ENCODE measurements around the gene SNX3. TPM values are rescaled to one million over a fixed set of nuclear protein-coding genes. Genes with fewer than 3 reads are reported as not detected.

Gene SNX3
- total RNA-seq, 3 donors from 2014 or later = 144 to 212 (median 151) TPM

DNA sequence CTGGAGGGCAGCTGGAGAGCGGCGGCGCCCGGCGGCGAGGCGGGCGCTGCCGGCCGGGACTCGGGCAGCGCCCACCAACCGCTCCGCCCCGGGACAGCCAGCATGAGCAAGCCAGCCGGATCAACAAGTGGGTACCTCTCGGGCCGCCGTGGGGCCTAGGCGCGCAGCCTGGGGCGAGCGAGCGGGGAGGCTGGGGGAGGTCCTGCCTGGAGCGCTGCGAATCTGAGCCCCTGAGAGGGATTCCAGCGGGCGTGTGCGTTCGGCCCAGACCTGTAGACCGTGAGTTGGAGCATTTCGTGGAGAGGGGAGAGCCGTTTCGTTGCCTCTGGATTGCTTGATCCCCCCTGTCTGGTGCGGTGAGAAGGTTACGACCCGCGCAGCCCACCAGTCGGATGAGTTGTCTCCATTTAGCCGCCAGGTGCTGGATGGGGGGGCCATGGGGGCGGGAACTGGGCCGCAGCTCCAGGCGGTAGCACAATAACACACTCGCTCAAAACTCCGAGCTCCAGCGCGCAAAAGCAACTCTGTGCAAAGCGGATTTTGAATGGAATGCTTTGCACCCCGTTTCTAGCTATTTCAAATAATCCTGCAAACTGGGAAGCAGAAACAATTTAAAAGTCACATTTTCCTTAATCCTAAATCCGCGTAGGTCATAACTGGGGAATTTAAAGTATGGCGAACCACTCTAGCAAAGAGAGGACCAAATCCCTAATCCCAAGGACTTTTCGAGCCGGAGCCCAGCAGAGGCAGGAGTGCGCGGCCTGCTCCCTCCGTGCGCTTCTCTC, 94.0 kb downstream of the SNX3 start:
- no peak overlapping the region for H3K27ac ChIP-seq
- H3K27me3 ChIP-seq = peaks cover 13 to 96% of the 10 kb centered on the region in 2 donors
- H3K4me1 ChIP-seq = peaks cover 11 to 37% of the 10 kb centered on the region in 2 donors
- H3K9me3 ChIP-seq = no peaks in the 10 kb centered on the region
- intact Hi-C loops (cut with DNase I; ENCODE audit: low total_unique reads) = no loop called here
- no peak for DNase-seq (ENCODE audit: low spot score in 2 of 2)
- H3K4me3 ChIP-seq = peak overlapping the region in 1 of 3 donors; percentile 52
- TF ChIP-seq, protein P1, sequence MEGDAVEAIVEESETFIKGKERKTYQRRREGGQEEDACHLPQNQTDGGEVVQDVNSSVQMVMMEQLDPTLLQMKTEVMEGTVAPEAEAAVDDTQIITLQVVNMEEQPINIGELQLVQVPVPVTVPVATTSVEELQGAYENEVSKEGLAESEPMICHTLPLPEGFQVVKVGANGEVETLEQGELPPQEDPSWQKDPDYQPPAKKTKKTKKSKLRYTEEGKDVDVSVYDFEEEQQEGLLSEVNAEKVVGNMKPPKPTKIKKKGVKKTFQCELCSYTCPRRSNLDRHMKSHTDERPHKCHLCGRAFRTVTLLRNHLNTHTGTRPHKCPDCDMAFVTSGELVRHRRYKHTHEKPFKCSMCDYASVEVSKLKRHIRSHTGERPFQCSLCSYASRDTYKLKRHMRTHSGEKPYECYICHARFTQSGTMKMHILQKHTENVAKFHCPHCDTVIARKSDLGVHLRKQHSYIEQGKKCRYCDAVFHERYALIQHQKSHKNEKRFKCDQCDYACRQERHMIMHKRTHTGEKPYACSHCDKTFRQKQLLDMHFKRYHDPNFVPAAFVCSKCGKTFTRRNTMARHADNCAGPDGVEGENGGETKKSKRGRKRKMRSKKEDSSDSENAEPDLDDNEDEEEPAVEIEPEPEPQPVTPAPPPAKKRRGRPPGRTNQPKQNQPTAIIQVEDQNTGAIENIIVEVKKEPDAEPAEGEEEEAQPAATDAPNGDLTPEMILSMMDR (IDR thresholded peaks at IDR 0.05) = no peak
- no peak for TF ChIP-seq POLR2AphosphoS5 (IDR thresholded peaks at IDR 0.05)
- no peak for TF ChIP-seq POLR2A (IDR thresholded peaks at IDR 0.05)
- H3K36me3 ChIP-seq = no peaks in the 10 kb centered on the region

DNA sequence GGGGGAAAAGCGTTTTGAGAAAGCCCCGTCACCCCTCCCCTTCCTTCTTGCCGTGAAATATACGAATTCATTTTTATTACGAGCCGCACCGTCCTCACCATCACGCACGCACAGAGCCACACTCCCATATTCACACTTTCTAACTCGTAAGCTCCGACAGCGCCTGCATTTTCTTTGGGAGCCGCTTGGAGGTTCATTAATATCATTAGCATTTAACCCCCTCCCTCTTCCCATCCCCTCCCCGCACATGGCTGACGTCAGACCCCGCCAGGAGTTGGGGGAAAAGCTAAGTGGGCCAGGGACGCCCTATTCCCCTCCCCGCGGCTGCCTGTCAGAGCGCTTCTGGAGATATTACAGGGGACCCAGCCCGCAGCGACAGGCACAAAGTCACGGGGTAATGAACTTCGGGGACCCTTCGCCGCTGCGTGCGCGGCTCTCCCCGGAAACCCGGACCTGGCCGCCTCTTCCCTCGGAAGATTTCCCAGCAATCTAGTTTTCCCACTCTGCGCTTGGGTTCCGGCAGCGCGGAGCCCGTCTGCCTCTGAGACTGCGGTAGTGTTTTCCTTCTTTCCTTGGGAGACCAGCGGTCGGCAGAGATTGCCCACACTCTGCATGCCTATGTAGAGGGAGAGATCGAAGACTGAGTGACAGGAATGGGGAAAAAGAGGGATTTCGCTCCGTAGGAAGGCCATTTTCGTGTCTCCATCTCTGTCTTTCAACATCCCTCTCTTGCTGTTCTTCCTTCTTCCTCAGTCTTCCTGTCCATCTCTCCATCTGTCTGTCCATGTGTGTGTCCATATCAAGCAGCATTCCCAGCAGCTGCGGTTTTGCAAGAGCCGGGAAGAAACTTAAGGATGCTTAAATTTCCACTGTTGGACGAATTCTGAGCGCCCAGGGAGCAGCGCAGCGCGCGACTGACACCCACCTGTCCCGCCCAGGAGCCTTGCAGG, 94.9 kb downstream of the SNX3 start, which contains the start of gene NR2E1:
NR2E1 (plus strand) TSS at position 309 of the 950 bp plus-strand sequence. CDS start 744 bp downstream, outside the sequence.
- intact Hi-C loops (cut with DNase I; ENCODE audit: low total_unique reads) = no loop called here
- DNase-seq (ENCODE audit: low spot score in 2 of 2) = no peak
- TF ChIP-seq, protein P1 (IDR thresholded peaks at IDR 0.05) = no peak
- no peak for TF ChIP-seq POLR2AphosphoS5 (IDR thresholded peaks at IDR 0.05)
- no peak for TF ChIP-seq POLR2A (IDR thresholded peaks at IDR 0.05)
- no peak within 1 kb of the TSS for H3K27ac ChIP-seq
- H3K9me3 ChIP-seq = no peaks in the 10 kb centered on the region
- peaks cover 11 to 37% of the 10 kb centered on the region in 2 donors for H3K4me1 ChIP-seq
- peak within 1 kb of the TSS in 2 of 3 donors; percentile 32 to 52 for H3K4me3 ChIP-seq
- peaks cover 13 to 100% of the 10 kb centered on the region in 2 donors for H3K27me3 ChIP-seq
- no peaks in the 10 kb centered on the region for H3K36me3 ChIP-seq

DNA sequence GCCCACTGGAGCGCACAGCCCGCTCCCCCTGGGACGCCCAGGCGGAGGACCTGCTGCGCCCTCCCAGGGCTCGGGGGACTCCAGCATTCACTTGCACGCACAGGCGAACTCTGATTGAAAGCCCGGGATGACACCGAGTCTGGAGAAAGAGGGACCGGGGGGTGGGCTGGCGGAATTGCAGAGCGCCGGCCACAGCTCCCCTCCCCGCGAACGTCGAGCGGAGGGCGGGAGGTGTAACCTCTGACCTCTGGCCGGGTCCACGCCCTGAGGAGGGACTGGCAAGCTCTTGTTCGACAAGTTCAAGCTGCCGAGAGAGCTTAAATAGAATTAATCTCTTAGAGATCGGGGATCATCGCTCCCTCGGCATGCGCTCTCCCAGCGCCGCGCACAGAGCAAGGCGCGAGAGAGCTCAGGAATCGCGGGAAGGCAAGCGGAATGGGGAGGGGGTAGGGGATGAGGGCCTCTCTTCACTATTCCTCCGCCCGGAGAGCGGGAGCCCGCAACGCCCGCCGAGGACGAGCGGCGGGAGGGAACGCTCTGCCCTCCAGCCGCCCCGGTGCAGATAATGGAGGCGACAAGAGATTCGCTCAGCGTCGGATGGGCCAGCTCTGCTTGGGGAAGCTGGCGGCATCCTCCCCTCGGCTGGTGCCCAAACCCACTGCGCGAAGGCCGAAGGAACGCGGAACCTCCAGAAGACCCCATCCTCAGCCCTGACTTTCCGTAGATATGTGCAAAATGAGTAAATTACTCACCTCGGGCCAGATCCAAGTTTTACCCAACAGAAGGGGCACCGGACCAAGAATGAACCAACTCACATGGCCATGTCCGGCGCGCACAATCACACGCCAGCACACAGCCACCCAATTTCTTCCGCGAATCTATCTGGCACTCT, 95.8 kb downstream of the SNX3 start:
- TF ChIP-seq POLR2A (IDR thresholded peaks at IDR 0.05) (no peak), POLR2AphosphoS5 (IDR thresholded peaks at IDR 0.05) (no peak)
- TF ChIP-seq, protein P1 (IDR thresholded peaks at IDR 0.05) = no peak
- DNase-seq (ENCODE audit: low spot score in 2 of 2) = no peak
- Histone ChIP-seq H3K27me3 (peaks cover 13 to 100% of the 10 kb centered on the region in 2 donors), H3K36me3 (no peaks in the 10 kb centered on the region), H3K4me1 (peaks cover 11 to 37% of the 10 kb centered on the region in 2 donors), H3K9me3 (no peaks in the 10 kb centered on the region), H3K27ac (no peak overlapping the region), H3K4me3 (peak overlapping the region in 2 of 3 donors; percentile 32 to 52)
- intact Hi-C loops (cut with DNase I; ENCODE audit: low total_unique reads) = no loop called here

DNA sequence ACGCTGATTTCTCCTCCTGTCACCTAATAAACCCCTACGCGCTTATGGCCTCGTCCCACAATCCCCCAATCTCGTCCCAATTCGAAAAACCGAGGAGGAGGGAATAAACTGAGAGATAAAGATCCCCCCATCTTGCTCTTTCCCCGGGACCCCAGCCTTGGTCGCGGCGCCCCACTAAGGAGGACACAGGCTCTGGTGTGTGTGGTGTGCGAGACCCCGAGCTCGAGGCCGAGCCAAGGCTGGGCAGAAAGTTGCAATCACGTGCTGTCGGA, 96.4 kb downstream of the SNX3 start:
- intact Hi-C loops (cut with DNase I; ENCODE audit: low total_unique reads) = no loop called here
- H3K4me3 ChIP-seq = peak overlapping the region in 2 of 3 donors; percentile 32 to 52
- no peak overlapping the region for H3K27ac ChIP-seq
- peaks cover 11 to 36% of the 10 kb centered on the region in 2 donors for H3K4me1 ChIP-seq
- H3K9me3 ChIP-seq = no peaks in the 10 kb centered on the region
- no peak for DNase-seq (ENCODE audit: low spot score in 2 of 2)
- no peak for TF ChIP-seq POLR2AphosphoS5 (IDR thresholded peaks at IDR 0.05)
- TF ChIP-seq, protein P1 (IDR thresholded peaks at IDR 0.05) = no peak
- no peak for TF ChIP-seq POLR2A (IDR thresholded peaks at IDR 0.05)
- H3K36me3 ChIP-seq = no peaks in the 10 kb centered on the region
- H3K27me3 ChIP-seq = peaks cover 13 to 100% of the 10 kb centered on the region in 2 donors
